22Rv1 (cell line): Measurements from ENCODE around the gene PDZD7.
A peak's percentile ranks its signal among the peaks of the same experiment; 100 is the strongest.

Source experiments
- H3K27ac ChIP-seq: fragments of 450-650 bp; 2 replicates; pipeline ENCODE4 v1.5.1; 2017
- CTCF ChIP-seq: fragments of 450-650 bp; IDR thresholded peaks from 2 replicates; pipeline ENCODE4 v1.5.1; 2017; ENCODE audit warnings: mild to moderate bottlenecking
- ZFX ChIP-seq: fragments of 450-650 bp; IDR thresholded peaks from 2 replicates; pipeline ENCODE4 v1.6.1; 2017; ENCODE audit warnings: antibody characterized with exemption, borderline replicate concordance

Gene PDZD7

DNA sequence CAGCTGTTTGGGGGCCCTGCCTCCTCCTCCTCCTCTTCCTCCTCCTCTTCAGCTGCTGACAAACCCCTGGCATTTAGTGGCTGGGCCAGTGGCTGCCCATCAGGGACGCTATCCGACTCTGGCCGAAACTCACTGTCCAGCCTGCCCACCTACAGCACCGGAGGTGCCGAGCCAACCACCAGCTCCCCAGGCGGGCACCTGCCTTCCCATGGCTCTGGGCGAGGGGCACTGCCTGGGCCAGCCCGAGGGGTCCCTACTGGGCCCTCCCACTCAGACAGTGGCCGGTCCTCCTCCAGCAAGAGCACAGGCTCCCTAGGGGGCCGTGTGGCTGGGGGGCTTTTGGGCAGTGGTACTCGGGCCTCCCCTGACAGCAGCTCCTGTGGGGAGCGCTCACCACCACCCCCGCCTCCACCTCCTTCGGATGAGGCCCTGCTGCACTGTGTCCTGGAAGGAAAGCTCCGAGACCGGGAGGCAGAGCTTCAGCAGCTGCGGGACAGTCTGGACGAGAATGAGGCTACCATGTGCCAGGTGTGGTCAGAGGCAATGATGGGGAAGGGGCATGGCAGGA is 27.2 kb downstream of the PDZD7 start:
- TF ChIP-seq CTCF: no peak
- no peak for TF ChIP-seq ZFX
- H3K27ac ChIP-seq: no peak overlapping the region

DNA sequence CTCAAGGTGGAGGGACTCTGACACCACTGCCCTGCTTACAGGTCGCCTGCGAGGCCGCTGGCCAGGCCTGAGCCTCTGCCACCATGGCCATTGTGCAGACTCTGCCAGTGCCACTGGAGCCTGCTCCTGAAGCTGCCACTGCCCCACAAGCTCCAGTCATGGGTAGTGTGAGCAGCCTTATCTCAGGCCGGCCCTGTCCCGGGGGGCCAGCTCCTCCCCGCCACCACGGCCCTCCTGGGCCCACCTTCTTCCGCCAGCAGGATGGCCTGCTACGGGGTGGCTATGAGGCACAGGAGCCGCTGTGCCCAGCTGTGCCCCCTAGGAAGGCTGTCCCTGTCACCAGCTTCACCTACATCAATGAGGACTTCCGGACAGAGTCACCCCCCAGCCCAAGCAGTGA is 28.5 kb downstream of the PDZD7 start:
- TF ChIP-seq ZFX (no peak), CTCF (no peak)
- no peak overlapping the region for H3K27ac ChIP-seq

DNA sequence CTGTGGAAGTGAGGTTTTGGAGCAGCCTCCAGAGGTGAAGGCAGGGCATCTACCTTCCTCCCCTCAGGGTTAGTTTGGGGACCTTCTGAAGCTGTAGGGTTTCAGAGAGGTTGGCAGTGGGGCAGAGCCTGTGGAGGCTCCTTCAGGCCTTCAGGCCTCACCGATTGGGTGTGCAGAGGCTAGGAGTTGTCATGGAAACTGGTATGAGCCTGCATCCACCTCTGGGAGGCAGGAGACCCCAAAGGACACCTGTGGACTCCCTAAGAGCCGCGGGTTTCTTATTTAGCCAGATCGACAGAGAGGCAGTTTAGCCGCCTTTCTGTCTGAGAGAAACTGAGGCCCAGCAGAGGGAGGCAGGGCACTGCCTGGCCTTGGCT is 29.3 kb downstream of the PDZD7 start:
- H3K27ac ChIP-seq: peak overlapping the region; percentile 96; the same call in 1 of the 2 replicates
- TF ChIP-seq ZFX: no peak
- TF ChIP-seq CTCF: no peak

GRCh38 chr10:101000915-101001658 is 29.8 kb downstream of the PDZD7 start:
- peak overlapping the region; percentile 96 for H3K27ac ChIP-seq

GRCh38 chr10:101000127-101000914 is 30.6 kb downstream of the PDZD7 start:
- H3K27ac ChIP-seq: peak overlapping the region; percentile 96
- TF ChIP-seq ZFX (no peak), CTCF (no peak)

More at GRCh38 chr10:101000915-101001658, 29.8 kb downstream of the PDZD7 start:
- no peak for TF ChIP-seq CTCF
- TF ChIP-seq ZFX: no peak

- peak within 1 kb of the TSS; percentile 96 for H3K27ac ChIP-seq
- no peak for TF ChIP-seq ZFX
- TF ChIP-seq CTCF: no peak
Measured at GRCh38 chr10:100999742-101000126, 31.2 kb downstream of the PDZD7 start, which contains the start of gene LZTS2. TSS of gene LZTS2 (plus strand) at chr10:100999808. CDS start at chr10:101002539, 2,731 bp downstream.
